Esophagus muscularis mucosa (tissue), 4 donors: ENCODE results near the gene TDRD12.

ENCODE experiments used
- EP300 ChIP-seq: sonication (generic); formaldehyde crosslinking; IDR thresholded peaks from one replicate; pipeline ENCODE4 v1.6.1; 2017; ENCODE audit warnings: antibody characterized with exemption
- POLR2A ChIP-seq: fragments of 450-650 bp; IDR thresholded peaks from one replicate; pipeline ENCODE4 v1.6.1; 2017; ENCODE audit warnings: antibody characterized with exemption, moderate library complexity, mild to moderate bottlenecking, low read depth
- POLR2AphosphoS5 ChIP-seq, 2 donors: sonication (generic); formaldehyde crosslinking; IDR thresholded peaks; one replicate each; pipeline ENCODE4 v1.6.1; 2017; ENCODE audit warnings: antibody characterized with exemption in 2 of 2
- TF ChIP-seq, protein P1 (sequence below), 3 experiments: fragments of 200-600 bp in 2 of 3; fragments of 450-650 bp in 1 of 3; sonication (generic) in 2 of 3; IDR thresholded peaks; one replicate each; pipeline ENCODE4 v1.5.1; 2017 to 2019; ENCODE audit warnings: antibody characterized with exemption in 3 of 3, mild to moderate bottlenecking in 2 of 3, moderate library complexity in 1 of 3

DNA sequence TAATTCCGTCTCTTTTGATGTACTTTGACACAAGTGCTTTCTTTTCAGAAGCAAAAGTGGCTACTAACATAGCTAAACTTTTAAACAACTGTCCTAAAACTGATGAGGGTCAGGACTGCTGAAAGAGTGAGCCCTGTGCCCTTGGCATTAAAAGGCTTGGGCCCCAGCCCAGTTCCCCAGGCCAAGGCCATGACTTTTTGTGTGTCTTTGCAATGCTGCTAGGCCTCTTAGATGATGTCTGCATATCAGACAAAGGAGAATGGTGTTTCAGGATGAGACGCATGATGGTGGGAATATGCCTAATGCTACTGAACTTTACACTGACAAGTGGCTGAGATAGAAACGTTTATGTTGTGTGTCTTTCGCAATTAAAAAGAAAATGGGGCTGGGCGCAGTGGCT is 112.0 kb downstream of the TDRD12 start:
- TF ChIP-seq, protein P1, sequence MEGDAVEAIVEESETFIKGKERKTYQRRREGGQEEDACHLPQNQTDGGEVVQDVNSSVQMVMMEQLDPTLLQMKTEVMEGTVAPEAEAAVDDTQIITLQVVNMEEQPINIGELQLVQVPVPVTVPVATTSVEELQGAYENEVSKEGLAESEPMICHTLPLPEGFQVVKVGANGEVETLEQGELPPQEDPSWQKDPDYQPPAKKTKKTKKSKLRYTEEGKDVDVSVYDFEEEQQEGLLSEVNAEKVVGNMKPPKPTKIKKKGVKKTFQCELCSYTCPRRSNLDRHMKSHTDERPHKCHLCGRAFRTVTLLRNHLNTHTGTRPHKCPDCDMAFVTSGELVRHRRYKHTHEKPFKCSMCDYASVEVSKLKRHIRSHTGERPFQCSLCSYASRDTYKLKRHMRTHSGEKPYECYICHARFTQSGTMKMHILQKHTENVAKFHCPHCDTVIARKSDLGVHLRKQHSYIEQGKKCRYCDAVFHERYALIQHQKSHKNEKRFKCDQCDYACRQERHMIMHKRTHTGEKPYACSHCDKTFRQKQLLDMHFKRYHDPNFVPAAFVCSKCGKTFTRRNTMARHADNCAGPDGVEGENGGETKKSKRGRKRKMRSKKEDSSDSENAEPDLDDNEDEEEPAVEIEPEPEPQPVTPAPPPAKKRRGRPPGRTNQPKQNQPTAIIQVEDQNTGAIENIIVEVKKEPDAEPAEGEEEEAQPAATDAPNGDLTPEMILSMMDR (IDR thresholded peaks at IDR 0.05), result no peak
- TF ChIP-seq POLR2AphosphoS5 (IDR thresholded peaks at IDR 0.05) (no peak), POLR2A (no peak), EP300 (no peak)
